Stimulated activated CD4-positive, alpha-beta T cell treated with anti-CD3 and anti-CD28 coated beads, TNF-alpha, amount 100 ng/mL, for 1 hour (primary cell): Measurements from ENCODE around the gene PHC3.

Experiments used
- DNase-seq, 3 donors: peaks; one replicate each; pipeline ENCODE4 v3.0.0-alpha.2; 2020; ENCODE audit warnings: low read depth in 3 of 3, low spot score in 1 of 3

Gene PHC3

GRCh38 chr3:170079536-170080165 is 101.9 kb downstream of the PHC3 start:
- DNase-seq = no peak

DNA sequence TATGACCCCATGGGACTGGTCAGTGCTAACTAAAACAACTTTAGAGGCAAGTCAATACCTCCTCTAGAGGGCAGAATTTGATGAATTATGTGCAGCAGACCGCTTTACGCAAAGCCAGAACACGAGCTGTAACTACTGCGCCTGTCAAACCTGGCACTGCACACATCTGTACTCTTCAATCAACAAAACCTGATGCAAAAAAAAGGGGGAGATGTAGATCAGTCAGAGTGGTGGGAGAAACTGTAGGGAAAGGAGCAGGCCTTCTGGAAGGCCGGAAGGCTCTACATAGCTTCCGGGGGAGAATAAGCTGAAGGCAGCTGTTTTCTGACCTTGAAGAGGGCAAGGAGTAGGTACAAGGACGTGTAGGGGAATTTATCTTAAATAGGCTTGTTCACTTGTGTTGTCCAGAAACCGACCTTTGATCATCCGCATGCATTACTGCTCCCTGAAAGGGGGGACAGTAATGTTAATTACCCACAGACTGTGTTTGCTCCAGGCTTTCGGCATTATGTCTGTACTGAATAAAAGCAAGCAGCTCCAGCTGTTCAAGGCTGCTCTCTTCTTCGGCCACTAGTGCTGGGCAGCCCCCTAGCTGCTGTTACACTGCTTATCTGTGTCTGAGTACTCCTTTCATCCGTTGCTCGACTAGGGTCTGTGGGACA is 102.8 kb downstream of the PHC3 start:
- no peak for DNase-seq

DNA sequence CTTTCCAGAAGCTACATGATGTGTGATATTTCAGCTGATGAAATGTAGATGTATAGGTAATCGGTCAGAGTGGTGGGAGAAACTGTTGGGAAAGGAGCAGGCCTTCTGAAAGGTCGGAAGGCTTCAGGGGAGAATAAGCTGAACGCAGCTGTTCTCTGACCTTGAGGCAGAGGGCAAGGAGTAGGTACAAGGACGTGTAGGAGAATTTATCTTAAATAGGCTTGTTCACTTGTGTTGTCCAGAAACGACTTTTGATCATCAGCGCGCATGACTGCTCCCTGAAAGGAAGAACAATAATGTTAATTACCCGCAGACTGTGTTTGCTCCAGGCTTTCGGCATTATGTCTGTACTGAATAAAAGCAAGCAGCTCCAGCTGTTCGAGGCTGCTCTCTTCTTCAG is 104.2 kb downstream of the PHC3 start:
- no peak for DNase-seq

- no peak for DNase-seq
Measured at GRCh38 chr3:170076715-170077238, 104.8 kb downstream of the PHC3 start.

DNA sequence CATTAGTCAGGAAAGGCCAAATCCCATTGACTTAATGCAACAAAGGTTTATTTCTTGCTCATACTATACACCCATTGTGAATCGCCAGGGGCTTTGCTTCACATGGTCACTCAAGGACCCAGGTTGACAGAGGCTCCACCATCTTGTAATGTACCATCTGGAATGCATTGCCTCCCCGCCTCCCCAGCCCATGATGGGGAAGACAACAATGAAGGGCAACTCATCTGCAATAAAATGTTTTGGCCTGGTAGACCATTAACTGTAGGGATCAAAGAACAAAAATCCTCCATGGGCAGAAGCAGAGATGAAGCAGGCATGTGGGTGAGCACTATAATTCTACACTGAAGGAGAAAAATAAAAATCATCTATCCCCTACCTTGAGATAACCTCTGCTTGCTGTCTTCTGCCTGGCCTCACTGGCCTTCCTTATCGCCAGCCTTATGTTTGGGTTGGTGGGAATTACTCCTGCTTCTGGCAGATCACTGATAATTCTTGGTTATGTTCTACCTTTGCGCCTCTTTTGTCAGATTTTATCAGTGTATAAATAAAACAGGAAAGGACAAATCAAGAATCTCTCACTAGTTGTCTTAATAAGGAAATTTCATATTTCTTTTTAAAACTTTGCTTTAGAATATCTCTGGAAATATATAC is 106.0 kb downstream of the PHC3 start:
- no peak for DNase-seq

- DNase-seq = no peak
Measured at GRCh38 chr3:170064108-170064507, 117.4 kb downstream of the PHC3 start.

GRCh38 chr3:170063691-170064090 is 117.8 kb downstream of the PHC3 start:
- DNase-seq = no peak

- no peak for DNase-seq
Measured at GRCh38 chr3:170062769-170063168, 118.8 kb downstream of the PHC3 start.

DNA sequence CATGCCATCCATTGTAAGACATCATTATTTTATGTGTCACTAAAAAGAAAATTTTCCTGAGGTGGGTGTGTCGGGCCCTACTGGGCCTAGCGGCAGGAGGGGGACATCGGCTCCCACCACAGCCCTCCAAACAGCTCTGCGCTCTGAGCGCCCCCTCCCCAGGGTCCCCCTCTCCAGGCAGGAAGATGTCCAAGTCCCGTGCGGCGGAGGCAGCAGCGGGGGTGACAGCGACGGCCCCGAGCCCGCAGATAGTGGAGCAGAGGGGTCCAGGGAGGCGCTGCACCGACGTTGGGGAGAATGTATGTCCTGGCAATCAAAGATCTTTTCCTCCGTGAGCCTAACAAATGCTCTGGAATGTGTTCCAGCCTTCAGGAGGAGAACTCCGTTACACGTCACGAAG is 119.5 kb downstream of the PHC3 start:
- DNase-seq = no peak

DNA sequence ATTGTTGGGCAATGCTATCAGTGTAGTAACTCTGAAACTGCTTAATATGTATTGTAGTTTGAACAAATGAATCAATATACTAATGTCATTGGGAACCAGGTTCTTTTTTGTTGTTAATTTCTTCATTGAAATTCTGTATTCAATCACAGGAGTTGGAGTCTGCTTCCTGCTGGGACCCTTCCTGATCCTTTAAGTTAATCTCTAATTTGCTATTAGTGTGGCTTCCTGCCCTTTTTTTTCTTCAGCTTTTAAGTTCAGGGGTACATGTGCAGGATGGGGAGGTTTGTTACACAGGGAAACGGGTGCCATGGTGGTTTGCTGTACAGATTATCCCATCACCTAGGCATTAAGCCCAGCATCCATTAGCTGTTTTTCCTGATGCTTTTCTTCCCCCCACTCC is 122.1 kb downstream of the PHC3 start:
- DNase-seq = no peak

- no peak for DNase-seq
Measured at GRCh38 chr3:170058127-170058526, 123.4 kb downstream of the PHC3 start.

DNA sequence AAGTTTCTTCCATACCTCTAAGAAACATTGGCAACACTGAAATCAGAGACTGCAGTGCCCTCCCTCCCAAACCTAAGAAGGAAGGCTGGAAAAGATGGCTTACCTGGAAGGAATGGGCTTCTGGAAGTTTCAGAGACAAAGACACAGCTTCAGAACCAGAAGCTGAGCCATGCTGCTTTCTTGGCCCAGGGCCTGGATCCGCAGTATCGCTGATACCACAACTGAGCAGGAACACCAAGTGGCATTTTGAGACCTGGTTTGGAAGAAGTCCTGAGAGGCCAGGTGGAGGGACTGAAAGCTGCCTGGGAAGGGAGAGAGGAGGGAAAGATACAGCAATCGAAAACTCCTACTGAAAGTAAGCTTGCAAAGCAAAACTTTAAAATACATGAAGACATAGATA is 124.0 kb downstream of the PHC3 start:
- no peak for DNase-seq

GRCh38 chr3:170056710-170057454 is 124.7 kb downstream of the PHC3 start:
- no peak for DNase-seq

DNA sequence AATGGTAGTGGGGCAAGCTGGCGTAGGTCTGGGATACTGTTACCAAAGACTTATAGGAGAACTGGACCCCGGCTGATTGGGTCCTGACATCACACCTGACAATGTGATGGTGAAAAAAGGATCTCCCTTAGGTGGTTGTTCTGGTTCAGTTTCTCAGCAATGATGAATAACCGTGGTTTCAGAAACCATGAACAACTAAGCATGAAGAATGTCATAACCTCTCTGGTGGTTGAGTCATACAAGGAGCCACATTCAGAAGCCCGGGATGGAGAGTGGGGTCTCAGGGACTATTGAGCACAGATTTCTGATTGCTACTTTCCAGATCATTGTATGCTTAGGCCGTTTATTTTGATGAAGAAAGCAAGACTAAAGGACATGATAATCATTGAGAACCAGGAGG is 126.3 kb downstream of the PHC3 start:
- no peak for DNase-seq

DNA sequence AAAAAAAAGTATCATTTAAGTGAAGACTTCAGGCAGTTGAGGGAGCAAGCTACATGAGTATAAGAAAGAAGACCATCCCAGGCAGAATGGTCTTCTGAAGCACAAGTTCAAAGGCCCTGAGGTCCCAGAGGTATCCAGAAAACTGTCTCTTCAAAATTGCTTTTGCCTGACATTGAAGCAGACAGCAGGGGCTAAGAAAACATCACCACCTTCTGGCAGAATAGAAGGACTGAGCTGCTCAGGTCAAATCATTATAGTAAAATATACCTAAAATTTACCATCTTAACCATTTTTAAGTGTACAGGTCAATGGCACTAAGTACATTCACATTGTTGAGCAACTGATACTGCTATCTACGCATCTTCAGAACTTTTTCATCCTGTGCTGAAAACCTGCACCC is 127.3 kb downstream of the PHC3 start:
- no peak for DNase-seq

DNA sequence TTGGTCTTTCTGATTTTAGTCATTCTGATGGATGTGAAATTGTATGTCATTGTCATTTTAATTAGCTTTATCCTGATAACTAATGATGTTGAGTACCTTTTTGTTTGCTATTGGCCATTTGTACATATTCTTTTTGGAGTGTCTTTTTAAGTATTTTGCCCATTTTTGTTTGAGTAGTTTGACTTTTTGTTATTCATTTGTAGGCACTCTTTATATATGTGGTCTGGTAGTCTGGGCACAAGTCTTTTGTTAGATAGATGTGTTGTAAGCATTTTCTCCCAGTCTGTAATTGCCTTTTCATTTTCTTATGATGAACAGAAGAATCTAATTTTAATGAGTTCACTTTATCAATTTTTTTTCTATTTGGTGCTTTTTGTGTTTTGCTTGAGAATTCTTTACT is 129.1 kb downstream of the PHC3 start:
- no peak for DNase-seq

DNA sequence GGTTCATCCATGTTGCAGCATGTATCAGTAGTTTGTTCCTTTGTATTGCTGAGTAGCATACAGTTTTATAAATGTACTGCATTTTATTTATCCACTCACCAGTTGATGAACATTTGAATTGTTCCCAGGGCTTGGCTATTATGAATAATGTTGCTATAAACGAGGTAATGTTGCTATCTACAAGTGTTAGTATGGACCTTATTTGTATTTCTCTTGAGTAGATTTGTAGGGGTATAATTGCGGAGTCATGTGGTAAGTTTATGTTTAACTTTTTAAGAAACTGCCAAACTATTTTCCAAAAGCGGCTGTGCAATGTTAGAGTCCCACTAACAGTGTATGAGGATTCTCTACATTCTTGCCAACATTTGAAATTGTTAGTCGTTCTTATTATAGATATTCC is 130.8 kb downstream of the PHC3 start:
- DNase-seq = no peak

DNA sequence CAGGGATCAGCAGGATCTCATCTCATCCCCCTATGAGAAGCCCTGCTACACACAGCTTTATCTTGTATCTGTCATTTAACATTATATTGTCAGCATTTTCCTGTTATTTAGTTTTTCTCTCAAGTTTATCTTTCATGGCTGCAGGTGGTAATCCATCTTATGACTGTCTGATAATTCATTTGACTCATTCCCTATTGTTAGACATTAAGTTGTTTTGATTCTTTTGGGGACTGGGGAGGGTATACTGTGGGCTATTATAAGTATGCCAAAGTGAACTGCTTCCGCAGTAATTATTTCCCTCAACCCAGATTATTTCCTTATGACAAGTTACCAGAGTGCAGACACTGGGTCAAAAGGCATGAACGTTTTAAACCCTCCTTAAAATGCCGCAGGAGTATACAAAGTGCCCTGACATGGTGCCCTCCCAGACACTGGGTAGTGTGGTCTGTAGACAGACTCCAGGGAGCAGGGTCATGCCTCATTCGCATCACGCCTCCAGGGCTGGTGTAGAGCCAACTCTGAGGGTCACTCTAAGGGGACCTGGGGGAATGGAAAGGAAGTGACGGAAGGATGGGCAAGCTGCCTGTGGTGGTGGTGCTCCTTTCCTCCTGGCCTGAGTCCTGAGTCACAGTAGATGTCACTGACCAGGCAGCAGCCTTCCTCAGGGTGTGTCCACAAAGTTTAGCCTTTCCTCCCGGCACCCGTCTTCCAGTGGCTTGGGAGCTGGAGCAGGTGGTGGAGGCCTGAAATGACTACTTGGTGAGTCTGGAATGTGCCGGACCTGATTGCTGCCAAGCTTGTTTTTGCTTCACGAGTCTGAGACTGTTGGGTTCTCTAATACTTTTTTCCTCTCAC is 132.2 kb downstream of the PHC3 start:
- DNase-seq = no peak

DNA sequence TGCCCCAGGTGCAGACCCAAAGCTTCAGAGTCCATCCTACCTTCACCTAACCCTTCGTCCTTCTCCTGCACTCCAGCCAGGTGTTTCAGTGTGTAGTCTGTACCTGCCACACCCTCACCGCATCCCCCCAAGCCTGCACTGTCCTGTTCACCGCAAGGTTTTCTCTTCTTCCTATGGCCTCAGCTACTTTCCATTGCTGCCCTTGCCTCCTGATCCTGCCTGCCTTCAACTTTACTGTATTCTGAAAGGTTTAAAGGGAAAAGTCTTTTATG is 134.5 kb downstream of the PHC3 start:
- no peak for DNase-seq

- no peak for DNase-seq
Measured at GRCh38 chr3:170046269-170047132, 135.0 kb downstream of the PHC3 start.
